CD4-positive, alpha-beta memory T cell (primary cell): Measurements from ENCODE around the gene PODXL. TPM values are rescaled to one million over a fixed set of nuclear protein-coding genes. Genes with fewer than 3 reads are reported as not detected.

Source experiments
- CTCF ChIA-PET: fragments of 350-600 bp; sonication (Branson Sonifier 250); formaldehyde crosslinking; loops from one replicate; lab custom pipeline; 2021; ENCODE audit warnings: inconsistent platforms; ENCODE audit not compliant: partially characterized antibody; lab: Charles Lee
- POLR2A ChIA-PET: fragments of 350-600 bp; sonication (Branson Sonifier 250); formaldehyde crosslinking; loops from one replicate; lab custom pipeline; 2021; ENCODE audit not compliant: partially characterized antibody; lab: Charles Lee
- DNase-seq, 5 donors: peaks; one replicate each; pipeline versions ENCODE4 v3.0.0 to v3.0.0-alpha.2; 2020 to 2022; ENCODE audit warnings: mixed read lengths in 1 of 5
- H3K27ac ChIP-seq: one replicate; pipeline ENCODE4 v1.7.0; 2013; ENCODE audit warnings: low read depth, low read length
- H3K27me3 ChIP-seq: 2 replicates; pipeline ENCODE4 v1.7.0; 2013; ENCODE audit warnings: mild to moderate bottlenecking, low read length, moderate library complexity; ENCODE audit not compliant: insufficient read depth
- H3K36me3 ChIP-seq: 2 replicates; pipeline ENCODE4 v1.7.0; 2013; ENCODE audit warnings: mild to moderate bottlenecking, low read length, moderate library complexity; ENCODE audit not compliant: insufficient read depth
- H3K4me1 ChIP-seq: 2 replicates; pipeline ENCODE4 v1.7.0; 2013; ENCODE audit warnings: mild to moderate bottlenecking, low read length, moderate library complexity; ENCODE audit not compliant: insufficient read depth
- H3K4me3 ChIP-seq, 2 donors: one replicate each; pipeline ENCODE4 v1.7.0; 2013; ENCODE audit warnings: low read length in 2 of 2, mild to moderate bottlenecking in 1 of 2
- H3K9me3 ChIP-seq, 2 donors: one replicate each; pipeline ENCODE4 v1.7.0; 2013; ENCODE audit warnings: low read length in 2 of 2, control low read depth in 1 of 2; ENCODE audit not compliant: control insufficient read depth in 1 of 2
- H3K27ac Mint-ChIP-seq, 7 donors: one replicate each; pipeline ENCODE4 v1.8.0; 2020 to 2021; ENCODE audit warnings: mixed read lengths in 7 of 7, mild to moderate bottlenecking in 6 of 7, inconsistent platforms in 3 of 7, moderate library complexity in 3 of 7
- H3K27me3 Mint-ChIP-seq, 2 donors: one replicate each; pipeline ENCODE4 v1.8.0; 2020 to 2021; ENCODE audit warnings: mixed read lengths in 2 of 2
- H3K36me3 Mint-ChIP-seq, 2 donors: one replicate each; pipeline ENCODE4 v1.8.0; 2020 to 2021; ENCODE audit warnings: mixed read lengths in 2 of 2, inconsistent platforms in 1 of 2, mild to moderate bottlenecking in 1 of 2
- H3K4me1 Mint-ChIP-seq, 4 donors: one replicate each; pipeline ENCODE4 v1.8.0; 2020 to 2021; ENCODE audit warnings: mixed read lengths in 4 of 4, mild to moderate bottlenecking in 1 of 4
- H3K4me3 Mint-ChIP-seq, 8 donors: one replicate each; pipeline ENCODE4 v1.8.0; 2020 to 2021; ENCODE audit warnings: mixed read lengths in 8 of 8, mild to moderate bottlenecking in 7 of 8, moderate library complexity in 6 of 8, inconsistent platforms in 3 of 8
- H3K9me3 Mint-ChIP-seq, 8 donors: one replicate each; pipeline ENCODE4 v1.8.0; 2020 to 2021; ENCODE audit warnings: mixed read lengths in 8 of 8, mild to moderate bottlenecking in 5 of 8, inconsistent platforms in 3 of 8, moderate library complexity in 1 of 8
- intact Hi-C: fragments of 100-400 bp; cut with micrococcal nuclease; formaldehyde crosslinking; loops from one replicate; pipeline ENCODE4 v1.15.1; 2023
- polyA plus RNA-seq, 2 donors: library from polyadenylated mRNA; unstranded; fragments of 300-500 nt; fragmentation: Illumina TruSeq; gene quantifications; one replicate each; pipeline ENCODE4 v1.2.3, GENCODE V29; 2021
- total RNA-seq, 2 experiments: library from RNA; stranded (reverse); gene quantifications; one replicate each; pipeline ENCODE4 v1.2.3, GENCODE V29; 2021

Gene PODXL
- total and polyA plus RNA-seq, 4 experiments from 2014 or later = 0.47 to 1.3 (median 1.2) TPM

- H3K4me3 Mint-ChIP-seq = no peak overlapping the region
Measured at GRCh38 chr7:131600085-131600881, 43.9 kb upstream of the PODXL start.

GRCh38 chr7:131596785-131597184 is 40.4 kb upstream of the PODXL start:
- intact Hi-C loops = no loop called here
- no peaks in the 10 kb centered on the region for H3K36me3 ChIP-seq
- CTCF ChIA-PET = interaction anchor here (0.9 kb wide), 1 partner anchor 20 kb away, joined by 3 read pairs; no protein-coding TSS in a partner anchor
- no peak overlapping the region for H3K4me3 ChIP-seq
- H3K27ac ChIP-seq = no peak overlapping the region
- no peaks in the 10 kb centered on the region for H3K27me3 ChIP-seq
- no peaks in the 10 kb centered on the region for H3K9me3 ChIP-seq
- H3K36me3 Mint-ChIP-seq = no peaks in the 10 kb centered on the region
- H3K4me1 Mint-ChIP-seq = no peaks in the 10 kb centered on the region
- no peaks in the 10 kb centered on the region for H3K9me3 Mint-ChIP-seq
- H3K27ac Mint-ChIP-seq = no peak overlapping the region
- POLR2A ChIA-PET = interaction anchor here (0.6 kb wide), 1 partner anchor 777 kb away, joined by 3 read pairs; no protein-coding TSS in a partner anchor
- no peaks in the 10 kb centered on the region for H3K4me1 ChIP-seq
- H3K27me3 Mint-ChIP-seq = peaks cover 2 to 4% of the 10 kb centered on the region in 2 donors
- no peak overlapping the region for H3K4me3 Mint-ChIP-seq
- no peak for DNase-seq

More at GRCh38 chr7:131600085-131600881, 43.9 kb upstream of the PODXL start:
- H3K27ac ChIP-seq = no peak overlapping the region
- no peak overlapping the region for H3K27ac Mint-ChIP-seq
- no peaks in the 10 kb centered on the region for H3K4me1 Mint-ChIP-seq
- H3K36me3 Mint-ChIP-seq = no peaks in the 10 kb centered on the region
- no peaks in the 10 kb centered on the region for H3K36me3 ChIP-seq
- DNase-seq = no peak
- intact Hi-C loops = no loop called here
- H3K9me3 Mint-ChIP-seq = no peaks in the 10 kb centered on the region
- H3K9me3 ChIP-seq = no peaks in the 10 kb centered on the region
- CTCF ChIA-PET = no interaction called here
- POLR2A ChIA-PET = no interaction called here
- H3K4me3 ChIP-seq = no peak overlapping the region
- H3K4me1 ChIP-seq = no peaks in the 10 kb centered on the region
- H3K27me3 Mint-ChIP-seq = peaks cover 8% of the 10 kb centered on the region in 2 donors
- no peaks in the 10 kb centered on the region for H3K27me3 ChIP-seq

- POLR2A ChIA-PET = no interaction called here
- Mint-ChIP-seq H3K27me3 (peaks cover 4 to 7% of the 10 kb centered on the region in 2 donors), H3K27ac (no peak overlapping the region)
Measured at GRCh38 chr7:131595699-131596098, 39.3 kb upstream of the PODXL start.

GRCh38 chr7:131591687-131592319 is 35.4 kb upstream of the PODXL start:
- Mint-ChIP-seq H3K27ac (no peak overlapping the region), H3K36me3 (no peaks in the 10 kb centered on the region), H3K27me3 (peaks cover 4 to 5% of the 10 kb centered on the region in 2 donors), H3K4me3 (no peak overlapping the region), H3K4me1 (peaks cover 0 to 4% (median 0%) of the 10 kb centered on the region in 4 donors), H3K9me3 (no peaks in the 10 kb centered on the region)
- no peaks in the 10 kb centered on the region for H3K9me3 ChIP-seq
- H3K4me3 ChIP-seq = no peak overlapping the region
- DNase-seq = no peak
- CTCF ChIA-PET = no interaction called here
- intact Hi-C loops = no loop called here
- H3K36me3 ChIP-seq = no peaks in the 10 kb centered on the region
- H3K27ac ChIP-seq = no peak overlapping the region
- no peaks in the 10 kb centered on the region for H3K27me3 ChIP-seq
- no peaks in the 10 kb centered on the region for H3K4me1 ChIP-seq
- POLR2A ChIA-PET = no interaction called here

More at GRCh38 chr7:131595699-131596098, 39.3 kb upstream of the PODXL start:
- no peak overlapping the region for H3K27ac ChIP-seq
- no peaks in the 10 kb centered on the region for H3K9me3 ChIP-seq
- Mint-ChIP-seq H3K36me3 (no peaks in the 10 kb centered on the region), H3K9me3 (no peaks in the 10 kb centered on the region), H3K4me3 (no peak overlapping the region), H3K4me1 (no peaks in the 10 kb centered on the region)
- H3K36me3 ChIP-seq = no peaks in the 10 kb centered on the region
- intact Hi-C loops = no loop called here
- H3K27me3 ChIP-seq = no peaks in the 10 kb centered on the region
- DNase-seq = no peak
- CTCF ChIA-PET = no interaction called here
- H3K4me3 ChIP-seq = no peak overlapping the region
- no peaks in the 10 kb centered on the region for H3K4me1 ChIP-seq

GRCh38 chr7:131587315-131587923 is 31.0 kb upstream of the PODXL start:
- H3K27me3 Mint-ChIP-seq = peaks cover 2 to 10% of the 10 kb centered on the region in 2 donors
- ChIA-PET CTCF (no interaction called here), POLR2A (no interaction called here)
- no peak for DNase-seq
- peaks cover 0 to 4% (median 0%) of the 10 kb centered on the region in 4 donors for H3K4me1 Mint-ChIP-seq
- H3K36me3 Mint-ChIP-seq = no peaks in the 10 kb centered on the region
- no peak overlapping the region for H3K4me3 Mint-ChIP-seq
- no peak overlapping the region for H3K27ac Mint-ChIP-seq
- Histone ChIP-seq H3K27ac (no peak overlapping the region), H3K36me3 (no peaks in the 10 kb centered on the region), H3K9me3 (no peaks in the 10 kb centered on the region), H3K27me3 (no peaks in the 10 kb centered on the region), H3K4me1 (no peaks in the 10 kb centered on the region), H3K4me3 (no peak overlapping the region)
- intact Hi-C loops = no loop called here
- no peaks in the 10 kb centered on the region for H3K9me3 Mint-ChIP-seq

GRCh38 chr7:131586759-131587158 is 30.3 kb upstream of the PODXL start:
- Histone ChIP-seq H3K9me3 (no peaks in the 10 kb centered on the region), H3K4me1 (no peaks in the 10 kb centered on the region), H3K36me3 (no peaks in the 10 kb centered on the region), H3K27ac (no peak overlapping the region), H3K4me3 (no peak overlapping the region), H3K27me3 (no peaks in the 10 kb centered on the region)
- no peak for DNase-seq
- ChIA-PET CTCF (interaction anchor here (0.6 kb wide), 1 partner anchor 10 kb away, joined by 3 read pairs; no protein-coding TSS in a partner anchor), POLR2A (no interaction called here)
- no peaks in the 10 kb centered on the region for H3K36me3 Mint-ChIP-seq
- no peak overlapping the region for H3K27ac Mint-ChIP-seq
- no peaks in the 10 kb centered on the region for H3K9me3 Mint-ChIP-seq
- H3K4me1 Mint-ChIP-seq = peaks cover 0 to 4% (median 0%) of the 10 kb centered on the region in 4 donors
- H3K27me3 Mint-ChIP-seq = peaks cover 2 to 10% of the 10 kb centered on the region in 2 donors
- intact Hi-C loops = no loop called here
- H3K4me3 Mint-ChIP-seq = no peak overlapping the region

GRCh38 chr7:131586259-131586658 is 29.8 kb upstream of the PODXL start:
- POLR2A ChIA-PET = no interaction called here
- H3K27ac Mint-ChIP-seq = peak overlapping the region in 1 of 7 donors; percentile 28

More at GRCh38 chr7:131586259-131586658, 29.8 kb upstream of the PODXL start:
- no peak for DNase-seq
- peaks cover 2 to 7% of the 10 kb centered on the region in 2 donors for H3K27me3 Mint-ChIP-seq
- H3K36me3 Mint-ChIP-seq = no peaks in the 10 kb centered on the region
- CTCF ChIA-PET = interaction anchor here (0.6 kb wide), 1 partner anchor 10 kb away, joined by 3 read pairs; no protein-coding TSS in a partner anchor
- intact Hi-C loops = no loop called here
- H3K4me1 ChIP-seq = no peaks in the 10 kb centered on the region
- H3K4me3 ChIP-seq = no peak overlapping the region
- no peak overlapping the region for H3K27ac ChIP-seq
- H3K4me3 Mint-ChIP-seq = no peak overlapping the region
- no peaks in the 10 kb centered on the region for H3K9me3 ChIP-seq
- H3K4me1 Mint-ChIP-seq = peaks cover 0 to 4% (median 0%) of the 10 kb centered on the region in 4 donors
- no peaks in the 10 kb centered on the region for H3K9me3 Mint-ChIP-seq
- H3K27me3 ChIP-seq = no peaks in the 10 kb centered on the region
- H3K36me3 ChIP-seq = no peaks in the 10 kb centered on the region
